Measurements from ENCODE around the gene SH2D7. TPM values are rescaled to one million over a fixed set of nuclear protein-coding genes. Genes with fewer than 3 reads are reported as not detected.

Gene SH2D7
- total RNA-seq, 1 experiment from 2014 or later = not detected

DNA sequence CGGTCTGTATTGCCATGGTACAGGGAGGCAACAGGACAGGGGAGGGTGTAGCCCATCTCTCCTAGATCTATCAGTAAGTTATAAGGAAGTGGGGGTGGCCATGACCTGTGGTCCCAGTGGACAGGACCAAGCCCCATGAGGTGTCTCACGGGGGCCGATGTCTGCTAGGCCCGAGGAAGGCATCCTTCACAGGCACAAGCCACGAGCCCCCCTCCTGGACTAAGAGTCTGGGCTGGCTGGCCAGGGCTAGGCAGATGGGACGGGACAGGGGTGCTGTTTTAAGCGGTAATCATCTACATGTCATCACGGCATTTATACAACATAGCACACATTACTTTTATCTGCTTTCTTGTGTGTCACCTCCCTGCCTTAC, 12.3 kb upstream of the SH2D7 start:
- Histone ChIP-seq H3K9me3 (ENCODE audit: insufficient read depth, low read depth) (no peaks in the 10 kb centered on the region), H3K4me3 (no peak overlapping the region), H2AFZ (no peak overlapping the region), H3K27me3 (ENCODE audit: insufficient read depth, low read depth) (no peaks in the 10 kb centered on the region), H3K9me2 (ENCODE audit: insufficient read depth) (no peaks in the 10 kb centered on the region), H3F3A (ENCODE audit: insufficient read depth, low read depth) (no peaks in the 10 kb centered on the region), H3K4me1 (replicated peaks; ENCODE audit: insufficient read depth) (peaks cover 24% of the 10 kb centered on the region), H3K27ac (no peak overlapping the region), H3K36me3 (ENCODE audit: low read depth) (no peaks in the 10 kb centered on the region), H3K4me2 (no peak overlapping the region), H3K79me2 (ENCODE audit: low read depth) (0 out of 2 replicates have a peak, but pooled peaks cover 8% of the 10 kb centered on the region), H4K20me1 (ENCODE audit: insufficient read depth) (no peaks in the 10 kb centered on the region)
- BruUV-seq (replicated peaks) = no TSS peak
- ChIA-PET CTCF (no interaction called here), POLR2A (ENCODE audit: unreplicated experiment) (no interaction called here)
- intact Hi-C loops (cut with micrococcal nuclease; ENCODE audit: unreplicated experiment) = no loop called here
- TF ChIP-seq EZH2 (IDR thresholded peaks at IDR 0.05; ENCODE audit: low read depth) (no peak), CTCF (conservative IDR thresholded peaks at IDR 0.05) (no peak)
- DNase-seq = no peak

- H3K36me3 ChIP-seq (ENCODE audit: low read depth) = no peaks in the 10 kb centered on the region
- no peak for DNase-seq
- no peaks in the 10 kb centered on the region for H3K79me2 ChIP-seq (ENCODE audit: low read depth)
- no peaks in the 10 kb centered on the region for H3K9me3 ChIP-seq (ENCODE audit: insufficient read depth, low read depth)
- intact Hi-C loops (cut with micrococcal nuclease; ENCODE audit: unreplicated experiment) = no loop called here
- CTCF ChIA-PET = interaction anchor here (0.6 kb wide), 1 partner anchor 284 kb away, joined by 13 read pairs; no protein-coding TSS in a partner anchor
- no peak for TF ChIP-seq CTCF (conservative IDR thresholded peaks at IDR 0.05)
- TF ChIP-seq EZH2 (IDR thresholded peaks at IDR 0.05; ENCODE audit: low read depth) = no peak
- no peak overlapping the region for H3K4me3 ChIP-seq
- H3K4me1 ChIP-seq (replicated peaks; ENCODE audit: insufficient read depth) = peaks cover 8% of the 10 kb centered on the region; the same call in 1 of the 2 replicates
- no peaks in the 10 kb centered on the region for H4K20me1 ChIP-seq (ENCODE audit: insufficient read depth)
- no peak overlapping the region; the same call in 1 of the 2 replicates for H2AFZ ChIP-seq
- no peaks in the 10 kb centered on the region for H3K9me2 ChIP-seq (ENCODE audit: insufficient read depth)
- H3F3A ChIP-seq (ENCODE audit: insufficient read depth, low read depth) = no peaks in the 10 kb centered on the region
- no peak overlapping the region for H3K27ac ChIP-seq
- POLR2A ChIA-PET (ENCODE audit: unreplicated experiment) = interaction anchor here (0.6 kb wide), 2 partner anchors 37 to 67 kb away, joined by 4 to 5 read pairs; no protein-coding TSS in a partner anchor
- no peak overlapping the region for H3K4me2 ChIP-seq
- no TSS peak for BruUV-seq (replicated peaks)
- H3K27me3 ChIP-seq (ENCODE audit: insufficient read depth, low read depth) = no peaks in the 10 kb centered on the region
Measured at GRCh38 chr15:78082106-78082742, 10.1 kb upstream of the SH2D7 start.

GRCh38 chr15:78082743-78083110, 9.6 kb upstream of the SH2D7 start:
- H3K4me3 ChIP-seq = no peak overlapping the region
- ChIA-PET POLR2A (ENCODE audit: unreplicated experiment) (interaction anchor here (0.6 kb wide), 2 partner anchors 37 to 67 kb away, joined by 4 to 5 read pairs; no protein-coding TSS in a partner anchor), CTCF (no interaction called here)
- BruUV-seq (replicated peaks) = no TSS peak
- H4K20me1 ChIP-seq (ENCODE audit: insufficient read depth) = no peaks in the 10 kb centered on the region
- H3K4me1 ChIP-seq (replicated peaks; ENCODE audit: insufficient read depth) = peaks cover 8% of the 10 kb centered on the region; the same call in 1 of the 2 replicates
- H3K27me3 ChIP-seq (ENCODE audit: insufficient read depth, low read depth) = no peaks in the 10 kb centered on the region
- no peaks in the 10 kb centered on the region for H3K9me2 ChIP-seq (ENCODE audit: insufficient read depth)
- no peak overlapping the region for H3K27ac ChIP-seq
- no peaks in the 10 kb centered on the region for H3K36me3 ChIP-seq (ENCODE audit: low read depth)
- H3K9me3 ChIP-seq (ENCODE audit: insufficient read depth, low read depth) = no peaks in the 10 kb centered on the region
- intact Hi-C loops (cut with micrococcal nuclease; ENCODE audit: unreplicated experiment) = no loop called here
- TF ChIP-seq CTCF (conservative IDR thresholded peaks at IDR 0.05) = no peak
- no peak for TF ChIP-seq EZH2 (IDR thresholded peaks at IDR 0.05; ENCODE audit: low read depth)
- DNase-seq = no peak
- H3F3A ChIP-seq (ENCODE audit: insufficient read depth, low read depth) = no peaks in the 10 kb centered on the region
- H2AFZ ChIP-seq = no peak overlapping the region
- H3K79me2 ChIP-seq (ENCODE audit: low read depth) = no peaks in the 10 kb centered on the region
- H3K4me2 ChIP-seq = no peak overlapping the region
